ENCODE measurements around the gene ABITRAM.

DNA sequence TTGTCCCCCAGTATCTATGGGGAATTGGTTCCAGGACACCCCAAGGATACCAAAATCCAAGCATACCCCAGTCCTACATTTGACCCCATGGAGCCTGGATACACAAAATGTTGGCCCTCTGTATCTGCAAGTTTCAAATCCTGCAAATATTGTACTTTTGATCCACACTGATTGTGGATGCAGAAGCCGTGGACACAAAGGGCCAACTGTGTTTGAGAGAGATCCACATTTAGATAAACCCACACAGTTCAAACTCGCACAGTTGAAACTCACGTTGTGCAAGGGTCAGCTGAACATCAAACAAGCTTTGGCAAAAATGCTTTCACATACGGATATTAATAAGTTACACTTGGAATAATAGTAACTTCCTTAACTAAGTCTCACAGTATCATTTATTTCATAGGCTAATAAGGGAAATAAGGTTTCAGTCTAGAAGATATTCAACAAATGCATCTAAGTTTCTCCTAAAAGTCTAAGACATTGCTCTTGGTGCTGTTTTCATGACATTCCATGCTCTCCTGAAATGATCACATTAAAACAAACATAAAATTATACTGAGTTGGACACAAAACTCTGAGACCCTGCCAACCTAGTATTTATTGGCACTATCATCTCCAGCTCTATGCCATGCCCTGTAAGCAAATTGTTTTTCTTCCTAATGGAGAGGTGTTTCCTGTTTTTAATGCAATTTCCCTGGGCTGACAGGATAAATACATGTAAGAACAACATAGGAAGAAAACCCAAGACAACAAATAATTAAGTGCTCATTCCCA is 39.8 kb upstream of the ABITRAM start:
- TF ChIP-seq, protein P1, sequence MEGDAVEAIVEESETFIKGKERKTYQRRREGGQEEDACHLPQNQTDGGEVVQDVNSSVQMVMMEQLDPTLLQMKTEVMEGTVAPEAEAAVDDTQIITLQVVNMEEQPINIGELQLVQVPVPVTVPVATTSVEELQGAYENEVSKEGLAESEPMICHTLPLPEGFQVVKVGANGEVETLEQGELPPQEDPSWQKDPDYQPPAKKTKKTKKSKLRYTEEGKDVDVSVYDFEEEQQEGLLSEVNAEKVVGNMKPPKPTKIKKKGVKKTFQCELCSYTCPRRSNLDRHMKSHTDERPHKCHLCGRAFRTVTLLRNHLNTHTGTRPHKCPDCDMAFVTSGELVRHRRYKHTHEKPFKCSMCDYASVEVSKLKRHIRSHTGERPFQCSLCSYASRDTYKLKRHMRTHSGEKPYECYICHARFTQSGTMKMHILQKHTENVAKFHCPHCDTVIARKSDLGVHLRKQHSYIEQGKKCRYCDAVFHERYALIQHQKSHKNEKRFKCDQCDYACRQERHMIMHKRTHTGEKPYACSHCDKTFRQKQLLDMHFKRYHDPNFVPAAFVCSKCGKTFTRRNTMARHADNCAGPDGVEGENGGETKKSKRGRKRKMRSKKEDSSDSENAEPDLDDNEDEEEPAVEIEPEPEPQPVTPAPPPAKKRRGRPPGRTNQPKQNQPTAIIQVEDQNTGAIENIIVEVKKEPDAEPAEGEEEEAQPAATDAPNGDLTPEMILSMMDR (IDR thresholded peaks at IDR 0.05; ENCODE audit: extremely low read depth in 1 of 2, insufficient read depth in 1 of 2, low read depth in 1 of 2, low read length in 2 of 2): no peak
- TF ChIP-seq POLR2AphosphoS5 (IDR thresholded peaks at IDR 0.05; ENCODE audit: insufficient read depth, low read depth, low read length) (no peak), POLR2A (IDR thresholded peaks at IDR 0.05; ENCODE audit: low read depth, low read length) (no peak)
- TF ChIP-seq, protein P2, sequence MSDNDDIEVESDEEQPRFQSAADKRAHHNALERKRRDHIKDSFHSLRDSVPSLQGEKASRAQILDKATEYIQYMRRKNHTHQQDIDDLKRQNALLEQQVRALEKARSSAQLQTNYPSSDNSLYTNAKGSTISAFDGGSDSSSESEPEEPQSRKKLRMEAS (IDR thresholded peaks at IDR 0.05; ENCODE audit: insufficient read depth, insufficient read length): no peak
